HG03442 (cell line): ENCODE results near the gene TMEM117.

ENCODE experiments used
- ATAC-seq: cut with Tn5 transposase; IDR thresholded peaks from one replicate; pipeline ENCODE4 v1.9.1; 2021; ENCODE audit warnings: mild to moderate bottlenecking, moderate library complexity; ENCODE audit not compliant: unreplicated experiment

The TMEM117 gene

DNA sequence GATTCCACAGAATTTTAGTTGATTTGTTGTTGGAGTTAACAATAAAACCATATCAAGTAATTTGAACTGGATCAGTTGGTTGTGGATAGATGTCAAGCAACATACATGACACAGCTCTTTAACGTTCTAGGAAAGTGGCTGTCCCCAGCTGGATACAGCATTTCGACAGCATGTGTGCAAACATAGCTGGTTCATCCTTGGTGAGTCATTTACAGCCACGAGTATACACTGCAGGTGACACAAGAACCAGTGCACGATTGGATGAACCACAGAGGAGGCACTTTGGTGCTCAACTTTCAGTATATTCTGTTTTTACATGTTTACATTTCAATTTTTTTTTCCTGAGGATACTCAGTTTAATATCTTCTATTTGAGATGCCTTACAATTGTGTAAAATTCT is 242.4 kb downstream of the TMEM117 start:
- no peak for ATAC-seq

GRCh38 chr12:44088647-44089046 is 252.8 kb downstream of the TMEM117 start:
- ATAC-seq: no peak

- no peak for ATAC-seq
Measured at GRCh38 chr12:44091948-44092606, 256.2 kb downstream of the TMEM117 start.

DNA sequence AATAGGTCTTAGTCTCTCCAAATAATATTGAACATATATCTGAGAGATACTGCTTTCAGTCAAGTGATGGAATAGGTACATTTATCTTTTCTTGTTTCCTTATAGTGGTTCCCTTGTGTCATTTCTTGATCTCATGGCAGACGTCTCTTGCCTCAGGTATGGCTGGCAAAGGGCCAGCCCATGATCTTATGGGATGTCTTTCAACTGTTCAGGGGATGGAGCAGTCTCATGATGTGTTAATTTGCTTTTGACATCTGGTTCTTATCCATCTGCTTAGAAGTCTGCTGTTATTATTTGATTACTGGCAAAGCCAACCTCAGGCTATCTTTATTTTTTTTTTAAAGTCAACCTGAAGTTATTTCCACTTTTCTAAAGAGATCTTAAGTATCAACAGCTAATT is 262.9 kb downstream of the TMEM117 start:
- no peak for ATAC-seq

DNA sequence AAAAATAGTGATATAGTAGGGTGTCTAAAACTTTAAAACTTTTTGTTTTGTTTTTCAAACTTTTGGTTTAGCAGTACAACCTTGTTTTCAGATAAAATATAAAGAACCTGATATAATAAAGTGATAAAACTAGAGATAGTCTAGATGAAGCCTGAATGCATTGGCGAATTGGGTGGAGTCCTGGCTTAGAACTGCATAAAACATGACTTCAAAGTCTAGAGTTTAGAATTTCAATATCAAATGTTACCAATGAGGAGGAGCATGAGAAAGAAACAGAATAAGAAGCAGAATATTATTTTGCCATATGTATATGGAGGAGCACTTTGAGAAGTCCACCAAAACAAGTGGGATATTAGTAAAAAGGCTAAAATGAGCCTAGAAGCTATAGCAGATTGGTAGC is 263.6 kb downstream of the TMEM117 start:
- no peak for ATAC-seq

GRCh38 chr12:44100264-44100663 is 264.4 kb downstream of the TMEM117 start:
- ATAC-seq: no peak

DNA sequence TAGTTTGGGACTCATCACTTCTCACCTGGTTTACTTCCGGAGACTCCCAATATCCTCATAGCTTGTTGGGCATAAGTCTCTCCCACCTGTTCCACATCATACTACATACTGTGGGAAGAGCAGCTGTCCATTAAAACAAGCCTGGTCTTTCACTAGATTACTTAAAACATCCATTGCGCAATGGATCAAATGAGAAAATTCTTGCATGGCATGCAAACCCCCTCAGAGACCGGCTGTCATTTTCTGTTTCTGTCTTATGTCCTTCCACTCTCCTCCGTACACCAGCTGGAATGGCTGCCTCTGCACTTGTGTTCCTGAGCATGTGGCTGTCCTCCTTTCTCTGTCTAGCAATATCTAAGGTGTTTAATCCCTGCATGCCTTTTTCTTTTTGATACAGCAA is 265.6 kb downstream of the TMEM117 start:
- ATAC-seq: no peak

DNA sequence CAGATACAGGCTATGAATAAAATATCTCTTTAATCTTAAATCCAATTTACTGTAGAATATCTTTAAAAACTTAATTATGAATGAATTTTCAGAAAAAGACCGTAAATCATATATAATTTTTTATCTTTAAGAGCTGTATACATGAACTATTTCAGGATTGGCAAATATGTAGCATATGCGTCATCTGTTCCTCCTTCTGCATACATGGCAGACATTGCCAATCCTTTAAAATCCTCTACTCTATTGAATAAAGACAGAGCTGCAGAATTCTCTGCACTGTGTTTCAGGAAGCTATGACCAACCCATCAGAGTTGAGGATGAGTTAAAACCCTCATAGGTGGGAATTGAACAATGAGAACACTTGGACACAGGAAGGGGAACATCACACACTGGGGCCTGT is 279.0 kb downstream of the TMEM117 start:
- no peak for ATAC-seq

GRCh38 chr12:44117337-44117736 is 281.5 kb downstream of the TMEM117 start:
- no peak for ATAC-seq

GRCh38 chr12:44118946-44119345 is 283.1 kb downstream of the TMEM117 start:
- ATAC-seq: no peak

GRCh38 chr12:44126806-44127205 is 290.9 kb downstream of the TMEM117 start:
- no peak for ATAC-seq

DNA sequence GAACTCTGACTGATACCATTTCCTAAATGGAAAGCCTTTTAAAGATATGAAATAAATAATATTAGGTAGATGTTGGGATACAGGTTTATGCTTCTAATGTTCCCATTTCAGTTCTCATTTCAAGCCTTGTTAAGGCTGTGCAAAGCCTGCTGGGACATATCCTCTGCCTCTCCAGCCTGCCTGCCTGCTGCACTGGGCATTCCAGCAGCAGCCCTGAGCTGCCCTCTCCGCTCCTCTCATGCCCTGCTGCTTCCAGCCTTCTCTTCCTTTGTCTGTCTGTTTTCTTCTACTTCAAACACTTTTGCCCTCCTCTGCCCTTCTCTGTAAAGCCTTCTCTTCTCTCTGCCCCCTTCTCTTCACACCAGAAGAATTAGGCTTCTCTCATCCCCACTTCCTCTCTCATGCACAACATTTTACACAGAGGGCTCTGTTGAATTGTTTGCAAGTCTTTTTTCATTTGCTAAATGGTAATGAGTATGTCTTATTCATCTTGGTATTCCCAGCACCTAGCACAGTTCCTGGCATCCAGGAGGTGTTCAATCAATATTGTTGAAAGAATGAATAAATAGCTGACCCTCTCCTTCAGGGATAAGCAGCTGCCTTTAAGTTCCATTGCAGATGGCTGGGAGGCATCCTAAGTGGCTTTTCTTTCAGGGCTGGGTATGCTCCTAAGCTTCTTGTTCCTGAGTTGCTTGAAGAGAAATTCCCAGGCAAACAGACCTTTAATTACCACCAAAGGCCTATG is 292.3 kb downstream of the TMEM117 start:
- ATAC-seq: no peak

DNA sequence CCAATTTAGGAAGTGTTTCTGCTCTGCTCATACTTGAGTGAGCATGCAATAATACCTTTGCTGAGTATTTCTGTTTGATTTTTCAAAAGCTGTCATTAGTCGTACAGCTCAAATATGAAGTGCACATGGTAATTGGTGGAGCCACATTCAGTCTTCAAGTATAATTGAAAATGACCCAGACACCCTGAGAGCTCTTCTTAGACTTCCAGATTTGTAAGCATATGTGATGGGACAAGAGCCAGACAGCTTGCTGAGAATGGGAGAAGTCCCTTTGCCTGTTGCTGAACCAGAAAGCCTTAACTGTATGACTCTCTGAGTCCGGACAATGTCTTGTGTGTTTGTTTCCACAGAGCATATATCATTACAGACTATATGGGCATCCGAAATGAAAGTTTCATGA is 307.3 kb downstream of the TMEM117 start:
- no peak for ATAC-seq

- ATAC-seq: no peak
Measured at GRCh38 chr12:44148936-44149335, 313.1 kb downstream of the TMEM117 start.

GRCh38 chr12:44154128-44154527 is 318.2 kb downstream of the TMEM117 start:
- ATAC-seq: no peak

- ATAC-seq: no peak
Measured at GRCh38 chr12:44155358-44155757, 319.5 kb downstream of the TMEM117 start.

DNA sequence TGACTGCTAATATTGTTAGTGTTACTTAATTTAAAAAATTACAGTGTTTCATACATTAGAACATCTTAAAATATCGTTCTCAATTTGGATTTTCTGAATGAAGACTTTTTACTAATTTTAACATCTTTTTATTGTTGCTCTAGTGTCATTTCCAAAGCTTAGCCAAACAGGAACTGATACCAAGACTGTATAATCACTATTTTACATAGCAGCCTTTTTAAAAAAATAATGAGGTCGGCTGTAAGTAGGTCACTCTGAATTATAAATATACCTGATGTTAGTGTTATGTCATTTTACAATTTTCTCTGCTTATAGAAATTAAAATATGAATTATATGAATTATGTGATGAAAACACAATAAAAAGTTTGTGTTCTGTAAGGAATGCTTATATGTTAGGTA is 321.5 kb downstream of the TMEM117 start:
- peak; percentile 93 for ATAC-seq

DNA sequence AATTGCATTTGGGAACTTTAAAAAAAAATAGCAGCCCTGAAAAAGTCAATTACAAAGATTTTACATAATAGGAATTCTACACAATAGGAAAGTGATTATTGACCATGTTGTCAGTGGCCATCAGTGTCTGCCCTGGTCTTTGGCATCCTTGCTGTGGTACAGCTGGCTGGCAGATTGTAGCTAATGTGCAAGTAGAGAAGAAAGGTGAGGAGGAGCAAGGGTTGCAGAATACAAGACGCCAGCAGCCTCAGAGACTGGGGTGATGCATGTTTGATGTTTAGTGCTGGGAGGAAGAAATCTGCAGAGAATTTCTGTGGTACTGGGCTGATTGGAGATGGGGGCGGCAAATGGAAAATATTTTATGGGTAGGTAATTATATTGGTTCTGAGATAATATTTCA is 322.9 kb downstream of the TMEM117 start:
- no peak for ATAC-seq

GRCh38 chr12:44159216-44159615 is 323.3 kb downstream of the TMEM117 start:
- ATAC-seq: no peak

DNA sequence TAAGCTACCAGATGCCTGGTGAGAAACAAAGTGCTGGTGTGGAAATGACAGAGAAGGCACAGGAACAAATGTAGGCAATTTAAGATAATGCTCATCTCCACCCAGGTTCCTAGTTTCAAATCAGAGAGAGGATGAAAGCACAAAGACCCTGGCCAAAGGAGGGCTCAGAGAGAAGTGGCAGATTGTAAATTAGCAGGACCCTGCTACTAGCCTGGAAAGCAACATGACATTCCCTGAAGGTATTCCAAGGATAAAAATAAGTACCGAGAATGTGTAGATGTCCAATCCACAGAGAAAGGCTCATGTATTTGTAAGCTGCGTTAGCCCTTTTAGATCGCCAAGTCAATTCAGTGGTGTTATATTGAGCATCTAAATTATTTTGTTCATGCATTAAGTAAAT is 324.0 kb downstream of the TMEM117 start:
- ATAC-seq: no peak

DNA sequence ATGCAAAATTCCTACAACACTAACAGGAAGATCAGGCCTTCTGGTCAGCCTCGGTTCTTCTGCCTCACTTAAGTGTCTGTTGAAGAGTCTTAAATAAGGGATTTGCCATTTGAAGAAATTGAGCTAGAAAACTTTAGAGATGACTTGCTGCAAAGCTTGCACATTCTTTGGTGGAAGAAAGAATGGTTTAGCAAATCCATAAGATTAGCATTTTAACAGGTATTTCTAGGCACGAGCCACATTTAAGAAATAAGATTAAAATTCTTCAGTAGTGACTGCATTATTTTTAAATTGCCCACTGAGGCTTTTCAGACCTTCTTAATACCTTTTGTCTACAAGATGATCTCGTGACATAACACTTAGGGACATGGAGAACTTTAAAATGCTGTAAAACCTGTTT is 327.1 kb downstream of the TMEM117 start:
- no peak for ATAC-seq

- ATAC-seq: no peak
Measured at GRCh38 chr12:44174053-44174452, 338.2 kb downstream of the TMEM117 start.
